Stimulated activated CD8-positive, alpha-beta memory T cell treated with anti-CD3 and anti-CD28 coated beads, Interleukin-4, amount 100 ng/mL, for 4 hours (primary cell): ENCODE measurements around the gene AFDN.

Experiments used
- DNase-seq, 2 donors: peaks; one replicate each; pipeline ENCODE4 v3.0.0-alpha.2; 2020; ENCODE audit warnings: low read depth in 2 of 2, low spot score in 1 of 2

AFDN gene

DNA sequence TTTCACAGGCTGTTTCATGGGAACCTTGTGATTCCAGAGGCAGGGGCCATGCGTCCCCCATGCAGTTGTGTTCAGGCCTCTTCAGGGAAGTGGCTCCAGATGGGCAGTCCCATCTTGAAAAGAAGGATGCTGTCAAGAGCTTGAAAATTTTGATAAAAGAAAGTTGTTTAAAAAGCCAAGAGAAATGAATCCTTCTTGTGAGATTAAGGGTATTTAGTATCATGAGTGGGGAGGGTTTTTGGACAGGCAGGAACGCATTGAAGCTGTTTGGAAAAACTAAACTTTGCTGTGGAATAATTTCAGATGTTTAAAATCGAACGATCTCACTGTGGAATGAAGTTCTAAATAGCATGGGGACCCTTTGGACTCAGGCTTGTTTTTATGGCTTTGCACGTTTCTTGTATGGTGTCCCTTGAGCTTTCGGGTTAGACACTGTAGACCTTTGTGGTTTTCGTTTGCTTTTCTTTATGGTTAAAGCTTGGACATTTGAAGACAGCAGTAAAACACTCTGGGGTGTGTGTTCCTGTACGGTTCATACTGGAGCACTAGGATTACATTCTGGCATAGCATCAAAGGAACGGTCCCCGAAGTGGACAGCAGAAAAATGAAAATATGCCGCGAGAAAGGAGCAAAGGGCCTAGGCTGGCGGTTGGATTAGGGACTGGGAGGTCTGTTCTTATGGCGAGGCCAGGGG, 188.9 kb downstream of the AFDN start:
- DNase-seq, result no peak

GRCh38 chr6:168016176-168016620, 189.5 kb downstream of the AFDN start:
- no peak for DNase-seq

GRCh38 chr6:168016721-168017525, 190.2 kb downstream of the AFDN start:
- no peak for DNase-seq

DNA sequence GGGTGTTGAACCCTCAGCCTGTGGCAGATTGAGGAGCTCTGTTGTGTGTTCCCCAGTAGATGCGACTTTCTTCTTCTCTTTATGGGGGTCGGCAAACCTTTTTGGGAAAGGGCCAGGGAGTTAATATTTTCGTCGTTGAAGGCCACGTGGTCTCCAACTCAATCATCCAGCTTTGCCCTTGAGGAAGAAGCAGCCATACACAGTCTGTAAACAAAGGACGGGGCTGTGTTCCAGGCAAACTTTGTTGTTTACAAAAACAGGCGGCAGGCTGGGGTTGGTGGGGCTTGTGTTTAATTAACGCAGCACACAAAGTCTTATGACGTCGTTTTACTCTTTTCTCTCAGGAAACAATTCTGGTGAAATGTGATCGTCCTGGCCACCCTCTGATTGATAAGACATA, 190.9 kb downstream of the AFDN start:
- DNase-seq, result no peak

DNA sequence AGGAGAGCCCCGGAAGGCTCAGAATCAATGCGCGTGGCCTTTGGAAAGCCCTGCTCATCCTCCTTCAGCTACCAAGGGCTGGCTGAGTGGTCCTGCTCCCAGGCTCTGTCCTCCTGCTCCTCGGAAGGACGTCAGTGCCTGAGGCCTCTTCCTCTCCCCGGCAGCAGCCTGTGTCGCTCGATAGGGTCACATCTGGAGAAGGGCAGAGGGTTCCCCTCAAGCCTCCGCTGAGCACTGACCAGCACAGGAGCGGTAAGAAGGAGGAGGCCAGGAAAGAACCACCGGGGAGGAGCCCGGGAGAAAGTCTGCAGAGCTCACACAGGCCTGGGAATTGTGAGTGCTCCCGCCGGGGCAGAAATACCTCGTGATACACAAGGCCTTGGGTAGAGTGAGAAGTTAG, 192.0 kb downstream of the AFDN start:
- DNase-seq, result no peak

DNA sequence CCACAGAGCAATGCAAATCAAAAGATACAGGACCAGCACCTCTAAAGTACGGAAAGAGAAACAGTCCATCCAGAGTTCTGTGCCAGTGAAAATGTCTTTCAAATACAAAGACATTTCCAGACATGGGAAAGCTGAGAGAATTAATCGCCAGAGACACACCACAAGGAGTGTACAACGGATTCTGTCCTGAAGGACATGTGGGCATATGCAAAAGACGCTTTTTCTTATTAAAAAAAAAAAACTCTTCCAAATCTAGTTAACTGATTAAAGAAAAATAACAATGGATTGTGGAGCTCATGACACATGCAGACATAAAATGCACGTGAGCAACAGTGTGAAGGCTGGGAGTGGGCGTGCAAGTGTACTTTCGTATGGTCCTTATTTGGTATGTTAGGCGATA, 193.5 kb downstream of the AFDN start:
- DNase-seq, result no peak

GRCh38 chr6:168021581-168021980, 194.9 kb downstream of the AFDN start:
- no peak for DNase-seq
